GM21528 (cell line): Measurements from ENCODE around the gene PRR16.

Experiments used
- ATAC-seq: cut with Tn5 transposase; IDR thresholded peaks from one replicate; pipeline ENCODE4 v1.9.1; 2021; ENCODE audit warnings: mild to moderate bottlenecking, moderate library complexity; ENCODE audit not compliant: unreplicated experiment, low FRiP score

The PRR16 gene

GRCh38 chr5:120461251-120461650, 2.8 kb upstream of the PRR16 start:
- ATAC-seq: no peak

- ATAC-seq: no peak
Measured at GRCh38 chr5:120463006-120463680, 957 bp upstream of the PRR16 start.

- no peak for ATAC-seq
Measured at GRCh38 chr5:120464627-120465435, 731 bp downstream of the PRR16 start.

GRCh38 chr5:120465436-120465961, 1.4 kb downstream of the PRR16 start:
- ATAC-seq: no peak

- no peak for ATAC-seq
Measured at GRCh38 chr5:120466341-120467006, 2.4 kb downstream of the PRR16 start.

- ATAC-seq: no peak
Measured at GRCh38 chr5:120471971-120472370, 7.9 kb downstream of the PRR16 start.

GRCh38 chr5:120472911-120473310, 8.8 kb downstream of the PRR16 start:
- no peak for ATAC-seq

- no peak for ATAC-seq
Measured at GRCh38 chr5:120473332-120473731, 9.2 kb downstream of the PRR16 start.

- ATAC-seq: no peak
Measured at GRCh38 chr5:120476063-120476462, 12.0 kb downstream of the PRR16 start.

GRCh38 chr5:120479066-120479465, 15.0 kb downstream of the PRR16 start:
- ATAC-seq: no peak

- ATAC-seq: no peak
Measured at GRCh38 chr5:120499876-120500563, 35.9 kb downstream of the PRR16 start.

GRCh38 chr5:120502531-120502930, 38.4 kb downstream of the PRR16 start:
- ATAC-seq: no peak

- ATAC-seq: no peak
Measured at GRCh38 chr5:120503341-120503740, 39.2 kb downstream of the PRR16 start.

GRCh38 chr5:120504057-120504456, 40.0 kb downstream of the PRR16 start:
- ATAC-seq: no peak

GRCh38 chr5:120507197-120507596, 43.1 kb downstream of the PRR16 start:
- ATAC-seq: no peak

GRCh38 chr5:120507800-120508463, 43.8 kb downstream of the PRR16 start:
- ATAC-seq: no peak

- ATAC-seq: no peak
Measured at GRCh38 chr5:120509053-120509452, 45.0 kb downstream of the PRR16 start.

- no peak for ATAC-seq
Measured at GRCh38 chr5:120510098-120510637, 46.1 kb downstream of the PRR16 start.

GRCh38 chr5:120510994-120511686, 47.0 kb downstream of the PRR16 start:
- ATAC-seq: no peak
